Raji (cell line): ENCODE data around the gene PROCR.

Experiments
- POLR2A ChIP-seq: IDR thresholded peaks from 2 replicates; pipeline ENCODE4 v1.6.1; 2011; ENCODE audit warnings: low read depth, low read length, control low read depth; ENCODE audit not compliant: insufficient read depth

Gene PROCR

GRCh38 chr20:35181731-35182130, 9.9 kb downstream of the PROCR start:
- no peak for TF ChIP-seq POLR2A

GRCh38 chr20:35187584-35188190, 15.8 kb downstream of the PROCR start:
- no peak for TF ChIP-seq POLR2A

DNA sequence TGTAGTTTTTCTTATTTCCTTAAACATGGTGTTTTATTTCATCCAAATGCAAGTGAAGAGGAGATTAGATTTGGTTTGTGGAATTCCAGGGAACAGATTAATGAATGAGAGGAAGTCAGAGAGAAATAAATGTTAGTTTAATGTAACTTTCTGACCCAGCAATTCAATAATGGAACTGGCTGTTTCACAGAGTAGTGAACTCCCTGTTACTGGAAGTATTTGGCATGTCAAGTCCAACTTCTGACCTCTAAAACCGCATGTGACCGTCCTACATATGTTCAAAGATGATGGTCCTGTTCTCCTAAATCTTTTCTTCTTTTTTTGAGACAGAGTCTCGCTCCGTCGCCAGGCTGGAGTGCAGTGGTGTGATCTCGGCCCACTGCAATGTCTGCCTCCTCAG, 18.7 kb downstream of the PROCR start:
- TF ChIP-seq POLR2A: no peak

GRCh38 chr20:35191419-35192117, 19.7 kb downstream of the PROCR start:
- TF ChIP-seq POLR2A: no peak

DNA sequence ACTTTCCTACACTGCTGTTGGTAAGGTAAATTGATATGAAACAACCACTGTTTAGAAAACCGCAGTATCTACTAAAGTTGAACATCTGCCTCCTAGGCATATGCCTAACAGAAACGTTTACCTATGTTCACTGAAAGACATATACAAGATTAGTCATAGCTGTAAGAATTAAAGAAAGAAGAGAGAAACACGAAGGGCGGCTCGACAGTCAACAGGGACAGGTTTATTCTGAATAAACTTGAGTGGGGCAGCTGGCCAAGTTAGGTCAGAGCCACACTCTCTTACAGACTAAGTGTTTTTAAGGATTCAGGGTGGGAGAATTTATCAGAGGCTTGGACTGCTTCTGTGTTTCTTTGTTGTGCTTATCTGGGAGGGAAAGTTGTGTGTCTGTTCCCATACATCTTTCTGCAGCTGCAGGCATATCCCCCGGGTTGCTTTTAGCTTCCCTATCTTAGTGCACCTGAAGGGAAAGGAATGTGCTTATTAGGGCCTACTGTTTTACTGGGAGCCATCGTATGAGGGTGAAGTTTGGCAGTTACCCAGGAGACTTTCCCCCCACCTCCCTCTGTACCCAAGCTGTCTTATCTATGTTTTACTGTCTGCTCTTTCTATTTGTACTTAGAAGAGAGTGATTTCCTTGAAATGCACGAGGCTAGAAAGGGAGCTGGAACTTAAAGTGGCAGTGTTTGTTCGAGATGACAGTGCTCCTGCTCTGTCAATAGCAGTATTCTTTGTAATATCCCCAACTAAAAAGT, 20.4 kb downstream of the PROCR start:
- TF ChIP-seq POLR2A: no peak

DNA sequence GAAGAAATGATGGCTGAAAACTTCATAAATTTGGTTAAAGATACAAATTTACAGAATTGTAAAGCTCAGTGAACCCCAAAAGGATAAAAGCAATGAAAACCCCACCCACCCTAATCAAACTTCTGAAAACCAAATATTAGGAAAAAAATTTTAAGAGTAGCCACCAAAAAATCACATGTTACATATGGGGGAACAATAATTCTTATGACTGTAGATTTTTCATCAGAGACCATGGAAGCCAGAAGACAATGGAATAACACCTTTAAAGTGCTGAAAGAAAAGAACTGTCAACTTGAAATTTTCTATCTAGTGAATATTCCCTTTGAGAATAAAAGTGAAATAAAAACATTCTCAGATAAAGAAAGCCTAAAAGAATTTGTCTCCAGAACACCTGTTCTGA, 24.4 kb downstream of the PROCR start:
- TF ChIP-seq POLR2A: no peak

GRCh38 chr20:35199740-35200139, 27.9 kb downstream of the PROCR start:
- TF ChIP-seq POLR2A: no peak

DNA sequence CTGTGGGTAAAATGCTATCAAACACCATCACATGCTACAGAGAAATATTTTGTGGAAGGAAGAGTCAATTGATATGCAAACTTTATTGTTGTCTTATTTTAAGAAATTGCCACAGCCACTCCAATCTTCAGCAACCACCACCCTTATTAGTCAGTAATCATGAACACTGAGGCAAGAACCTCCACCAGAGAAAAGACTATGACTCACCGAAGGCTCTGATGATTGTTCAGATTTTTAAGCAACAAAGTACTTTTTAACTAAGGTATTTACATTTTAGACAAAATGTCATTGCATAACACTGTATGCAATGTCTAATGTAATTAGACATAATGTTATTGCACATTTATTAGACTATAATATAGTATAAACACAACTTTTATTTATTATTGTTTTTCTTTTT, 28.4 kb downstream of the PROCR start:
- no peak for TF ChIP-seq POLR2A

- no peak for TF ChIP-seq POLR2A
Measured at GRCh38 chr20:35206802-35207201, 34.9 kb downstream of the PROCR start.

- TF ChIP-seq POLR2A: no peak
Measured at GRCh38 chr20:35207950-35208611, 36.2 kb downstream of the PROCR start.

DNA sequence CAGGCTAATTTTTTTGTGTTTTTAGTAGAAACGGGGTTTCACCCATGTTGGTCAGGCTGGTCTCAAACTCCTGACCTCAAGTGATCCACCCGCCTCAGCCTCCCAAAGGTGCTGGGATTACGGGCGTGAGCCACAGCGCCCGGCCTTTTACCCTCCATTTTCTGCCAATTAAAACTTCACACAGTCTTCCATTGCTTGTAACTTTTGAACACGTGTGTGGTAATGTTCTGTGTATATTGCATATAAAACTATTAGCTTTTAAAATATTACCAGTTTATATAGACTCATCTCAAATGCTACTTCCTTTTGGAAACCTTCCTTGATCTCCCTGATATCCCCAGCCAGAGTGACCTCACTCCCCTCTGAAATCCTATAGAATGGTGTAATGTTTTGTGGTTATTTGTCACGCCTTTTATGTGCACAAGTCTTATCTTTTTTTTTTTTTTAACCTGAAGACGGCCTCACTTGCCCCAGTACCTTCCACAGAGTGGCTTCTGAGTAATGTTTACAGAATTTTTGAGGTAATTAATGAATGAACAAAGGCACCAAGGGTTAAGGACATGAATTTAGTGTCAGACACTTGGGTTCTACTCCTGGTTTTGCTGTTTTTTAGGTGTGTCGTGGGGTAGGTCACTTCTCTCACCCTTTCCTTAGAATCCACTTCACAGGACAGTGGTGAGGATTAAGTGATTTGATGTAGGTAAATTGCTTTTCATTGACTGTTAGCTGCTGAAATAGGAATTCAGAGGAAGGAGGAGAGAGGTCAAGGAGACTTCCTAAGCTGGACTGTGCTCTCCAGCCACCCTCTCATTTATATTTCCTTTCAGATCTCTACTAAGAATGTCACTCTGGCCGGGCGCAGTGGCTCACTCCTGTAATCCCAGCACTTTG, 43.4 kb downstream of the PROCR start:
- TF ChIP-seq POLR2A: no peak

GRCh38 chr20:35216541-35216940, 44.7 kb downstream of the PROCR start:
- TF ChIP-seq POLR2A: no peak

- no peak for TF ChIP-seq POLR2A
Measured at GRCh38 chr20:35223941-35224340, 52.1 kb downstream of the PROCR start.

DNA sequence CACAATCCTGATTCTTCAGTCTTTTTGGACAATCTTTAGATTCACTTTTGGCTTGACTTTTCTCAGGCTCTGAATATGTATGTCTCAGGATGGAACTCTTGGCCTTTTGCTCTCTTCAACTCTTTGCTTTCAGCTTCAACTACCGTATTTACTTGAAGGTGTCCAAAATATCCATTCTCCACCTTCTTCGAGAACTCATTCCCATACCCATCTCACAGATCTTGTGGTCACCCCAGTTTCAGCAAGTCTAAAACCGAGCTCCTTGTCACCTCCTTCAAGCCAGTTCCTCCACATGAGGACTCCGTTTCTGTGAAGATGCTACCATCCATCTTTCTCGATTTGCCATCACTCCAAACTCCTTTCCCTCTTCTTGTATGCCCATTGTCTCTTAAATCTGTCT, 52.7 kb downstream of the PROCR start:
- TF ChIP-seq POLR2A: no peak
